Dedifferentiated amniotic fluid mesenchymal stem cell (primary cell): Measurements from ENCODE around the gene ZNF407.
A peak's percentile ranks its signal among the peaks of the same experiment; 100 is the strongest.

Experiments used
- DNase-seq: peaks from one replicate; pipeline ENCODE4 v3.0.0-alpha.2; 2016; ENCODE audit errors: extremely low spot score

The ZNF407 gene

GRCh38 chr18:74579496-74580065, 18.1 kb upstream of the ZNF407 start:
- DNase-seq = no peak

- DNase-seq = no peak
Observed at GRCh38 chr18:74582642-74583041, 15.0 kb upstream of the ZNF407 start.

GRCh38 chr18:74587441-74587840, 10.2 kb upstream of the ZNF407 start:
- DNase-seq = no peak

GRCh38 chr18:74589021-74589420, 8.6 kb upstream of the ZNF407 start:
- no peak for DNase-seq

GRCh38 chr18:74589811-74590210, 7.9 kb upstream of the ZNF407 start:
- DNase-seq = no peak

GRCh38 chr18:74590671-74591070, 7.0 kb upstream of the ZNF407 start:
- DNase-seq = no peak

- no peak for DNase-seq
Observed at GRCh38 chr18:74595431-74595830, 2.2 kb upstream of the ZNF407 start.

GRCh38 chr18:74597034-74597661, 522 bp upstream of the ZNF407 start:
- DNase-seq = peak; percentile 62

GRCh38 chr18:74598350-74599001, 806 bp downstream of the ZNF407 start:
- DNase-seq = no peak

- no peak for DNase-seq
Observed at GRCh38 chr18:74604361-74604760, 6.7 kb downstream of the ZNF407 start.

- peak; percentile 61 for DNase-seq
Observed at GRCh38 chr18:74604774-74605173, 7.1 kb downstream of the ZNF407 start.

- no peak for DNase-seq
Observed at GRCh38 chr18:74608681-74609080, 11.0 kb downstream of the ZNF407 start.

- no peak for DNase-seq
Observed at GRCh38 chr18:74609535-74609934, 11.9 kb downstream of the ZNF407 start.

- no peak for DNase-seq
Observed at GRCh38 chr18:74610051-74610615, 12.5 kb downstream of the ZNF407 start.

GRCh38 chr18:74610860-74611259, 13.2 kb downstream of the ZNF407 start:
- DNase-seq = no peak

GRCh38 chr18:74611765-74612164, 14.1 kb downstream of the ZNF407 start:
- DNase-seq = no peak

- no peak for DNase-seq
Observed at GRCh38 chr18:74613381-74613780, 15.7 kb downstream of the ZNF407 start.

- no peak for DNase-seq
Observed at GRCh38 chr18:74616494-74616893, 18.8 kb downstream of the ZNF407 start.

- DNase-seq = no peak
Observed at GRCh38 chr18:74617486-74617885, 19.8 kb downstream of the ZNF407 start.

- no peak for DNase-seq
Observed at GRCh38 chr18:74622072-74622471, 24.4 kb downstream of the ZNF407 start.

- no peak for DNase-seq
Observed at GRCh38 chr18:74623047-74623816, 25.6 kb downstream of the ZNF407 start.

- no peak for DNase-seq
Observed at GRCh38 chr18:74624466-74624865, 26.8 kb downstream of the ZNF407 start.
